Measurements from ENCODE around the gene USH2A. TPM values are rescaled to one million over a fixed set of nuclear protein-coding genes. Genes with fewer than 3 reads are reported as not detected.

The USH2A gene
- total RNA-seq, 1 experiment from 2014 or later = not detected

DNA sequence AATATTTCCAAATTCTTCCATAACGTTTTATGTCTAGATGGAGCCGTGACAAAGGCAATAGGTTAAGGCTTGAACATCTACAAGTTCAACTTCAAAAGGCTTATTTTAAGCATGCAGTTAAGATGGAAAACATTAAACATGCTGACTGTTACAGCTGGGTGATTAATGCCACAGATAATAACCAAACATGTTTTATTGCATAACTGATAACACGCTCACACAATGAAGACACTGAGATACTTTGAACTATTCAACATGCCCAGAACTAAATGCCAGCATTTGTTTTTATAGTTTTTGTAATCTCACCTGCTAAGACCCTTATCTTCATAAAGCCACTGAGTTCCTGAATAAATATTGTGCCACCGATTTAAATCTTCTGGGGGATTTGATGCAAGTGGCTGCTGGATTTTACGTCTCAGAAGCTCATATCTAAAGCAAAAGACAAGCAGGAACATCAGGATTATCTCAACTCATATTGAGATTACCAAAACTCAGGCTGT is 545.7 kb downstream of the USH2A start:
- BruUV-seq (replicated peaks) = no TSS peak
- POLR2A ChIA-PET = no interaction called here

More for the DNA sequence above, 545.7 kb downstream of the USH2A start:
- CTCF ChIA-PET = no interaction called here
- no peaks in the 10 kb centered on the region for H3K9me3 ChIP-seq (ENCODE audit: control insufficient read depth in 1 of 2, insufficient read depth in 1 of 2, low read depth in 1 of 2, low read length in 2 of 2)
- H3K9ac ChIP-seq (ENCODE audit: low read length) = no peak overlapping the region
- RAD21 ChIA-PET (ENCODE audit: low non-redundant PET in 1 of 2, low total read pairs in 2 of 2, uncharacterized antibody in 2 of 2, unreplicated experiment in 2 of 2) = no interaction called here
- ATAC-seq (no peak), DNase-seq (ENCODE audit: low read depth, low spot score) (no peak)
- TF ChIP-seq SRF (IDR thresholded peaks at IDR 0.05; ENCODE audit: low read depth) = no peak
- TF ChIP-seq FOSL1 (IDR thresholded peaks at IDR 0.05; ENCODE audit: low read depth) = no peak
- TF ChIP-seq CBX3 (IDR thresholded peaks at IDR 0.05; ENCODE audit: low read depth) = no peak
- TF ChIP-seq RAD21 (IDR thresholded peaks at IDR 0.05; ENCODE audit: low read depth) = no peak
- TF ChIP-seq POLR2A (IDR thresholded peaks at IDR 0.05; ENCODE audit: borderline replicate concordance, extremely low read depth, insufficient read depth, insufficient read length) = no peak
- no peak for TF ChIP-seq EZH2 (IDR thresholded peaks at IDR 0.05)
- no peak for TF ChIP-seq POLR2AphosphoS5 (IDR thresholded peaks at IDR 0.05; ENCODE audit: low read depth, low read length)
- TF ChIP-seq TCF7L2 (IDR thresholded peaks at IDR 0.05; ENCODE audit: borderline replicate concordance, extremely low read depth, insufficient read depth, insufficient read length) = no peak
- TF ChIP-seq EGR1 (IDR thresholded peaks at IDR 0.05; ENCODE audit: low read depth) = no peak
- TF ChIP-seq ZNF274 (IDR thresholded peaks at IDR 0.05; ENCODE audit: low read depth, low read length) = no peak
- TF ChIP-seq SP1 (IDR thresholded peaks at IDR 0.05; ENCODE audit: low read depth) = no peak
- TF ChIP-seq, protein P1, sequence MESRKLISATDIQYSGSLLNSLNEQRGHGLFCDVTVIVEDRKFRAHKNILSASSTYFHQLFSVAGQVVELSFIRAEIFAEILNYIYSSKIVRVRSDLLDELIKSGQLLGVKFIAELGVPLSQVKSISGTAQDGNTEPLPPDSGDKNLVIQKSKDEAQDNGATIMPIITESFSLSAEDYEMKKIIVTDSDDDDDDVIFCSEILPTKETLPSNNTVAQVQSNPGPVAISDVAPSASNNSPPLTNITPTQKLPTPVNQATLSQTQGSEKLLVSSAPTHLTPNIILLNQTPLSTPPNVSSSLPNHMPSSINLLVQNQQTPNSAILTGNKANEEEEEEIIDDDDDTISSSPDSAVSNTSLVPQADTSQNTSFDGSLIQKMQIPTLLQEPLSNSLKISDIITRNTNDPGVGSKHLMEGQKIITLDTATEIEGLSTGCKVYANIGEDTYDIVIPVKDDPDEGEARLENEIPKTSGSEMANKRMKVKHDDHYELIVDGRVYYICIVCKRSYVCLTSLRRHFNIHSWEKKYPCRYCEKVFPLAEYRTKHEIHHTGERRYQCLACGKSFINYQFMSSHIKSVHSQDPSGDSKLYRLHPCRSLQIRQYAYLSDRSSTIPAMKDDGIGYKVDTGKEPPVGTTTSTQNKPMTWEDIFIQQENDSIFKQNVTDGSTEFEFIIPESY (IDR thresholded peaks at IDR 0.05; ENCODE audit: extremely low read depth, insufficient replicate concordance, low read length) = no peak
- no peak for TF ChIP-seq SIN3A (IDR thresholded peaks at IDR 0.05; ENCODE audit: low read depth)
- TF ChIP-seq, protein P2, sequence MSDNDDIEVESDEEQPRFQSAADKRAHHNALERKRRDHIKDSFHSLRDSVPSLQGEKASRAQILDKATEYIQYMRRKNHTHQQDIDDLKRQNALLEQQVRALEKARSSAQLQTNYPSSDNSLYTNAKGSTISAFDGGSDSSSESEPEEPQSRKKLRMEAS (IDR thresholded peaks at IDR 0.05) = no peak
- no peak for TF ChIP-seq JUND (IDR thresholded peaks at IDR 0.05)
- no peak for TF ChIP-seq REST (IDR thresholded peaks at IDR 0.05; ENCODE audit: low read depth)
- TF ChIP-seq ATF3 (IDR thresholded peaks at IDR 0.05) = no peak
- TF ChIP-seq, protein P3, sequence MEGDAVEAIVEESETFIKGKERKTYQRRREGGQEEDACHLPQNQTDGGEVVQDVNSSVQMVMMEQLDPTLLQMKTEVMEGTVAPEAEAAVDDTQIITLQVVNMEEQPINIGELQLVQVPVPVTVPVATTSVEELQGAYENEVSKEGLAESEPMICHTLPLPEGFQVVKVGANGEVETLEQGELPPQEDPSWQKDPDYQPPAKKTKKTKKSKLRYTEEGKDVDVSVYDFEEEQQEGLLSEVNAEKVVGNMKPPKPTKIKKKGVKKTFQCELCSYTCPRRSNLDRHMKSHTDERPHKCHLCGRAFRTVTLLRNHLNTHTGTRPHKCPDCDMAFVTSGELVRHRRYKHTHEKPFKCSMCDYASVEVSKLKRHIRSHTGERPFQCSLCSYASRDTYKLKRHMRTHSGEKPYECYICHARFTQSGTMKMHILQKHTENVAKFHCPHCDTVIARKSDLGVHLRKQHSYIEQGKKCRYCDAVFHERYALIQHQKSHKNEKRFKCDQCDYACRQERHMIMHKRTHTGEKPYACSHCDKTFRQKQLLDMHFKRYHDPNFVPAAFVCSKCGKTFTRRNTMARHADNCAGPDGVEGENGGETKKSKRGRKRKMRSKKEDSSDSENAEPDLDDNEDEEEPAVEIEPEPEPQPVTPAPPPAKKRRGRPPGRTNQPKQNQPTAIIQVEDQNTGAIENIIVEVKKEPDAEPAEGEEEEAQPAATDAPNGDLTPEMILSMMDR (IDR thresholded peaks at IDR 0.05 in 2 of 3, conservative IDR thresholded peaks at IDR 0.05 in 1 of 3; ENCODE audit: borderline replicate concordance in 1 of 3, insufficient read depth in 1 of 3, low read depth in 2 of 3, low read length in 2 of 3) = no peak
- no peak for TF ChIP-seq EZH2phosphoT487 (IDR thresholded peaks at IDR 0.05; ENCODE audit: borderline replicate concordance)
- no peak for TF ChIP-seq ELF1 (IDR thresholded peaks at IDR 0.05; ENCODE audit: borderline replicate concordance, low read depth)
- H3K79me2 ChIP-seq (ENCODE audit: insufficient read depth, low read length) = no peaks in the 10 kb centered on the region
- H3K4me2 ChIP-seq (ENCODE audit: low read length) = no peak overlapping the region
- no peak overlapping the region for H2AFZ ChIP-seq (ENCODE audit: low read depth, low read length, poor library complexity, severe bottlenecking)
- H3K4me3 ChIP-seq (replicated peaks in 1 of 2; ENCODE audit: low read depth in 1 of 2, low read length in 2 of 2) = no peak overlapping the region
- no peaks in the 10 kb centered on the region for H4K20me1 ChIP-seq (ENCODE audit: insufficient read depth)
- H3K36me3 ChIP-seq (ENCODE audit: control insufficient read depth in 1 of 2, insufficient read depth in 2 of 2, low read length in 2 of 2) = no peaks in the 10 kb centered on the region
- H3K9me2 ChIP-seq (ENCODE audit: insufficient read depth) = no peaks in the 10 kb centered on the region
- intact Hi-C loops (cut with micrococcal nuclease) = no loop called here
- no peaks in the 10 kb centered on the region for H3K27me3 ChIP-seq (ENCODE audit: insufficient read depth, low read length)
- H3K4me1 ChIP-seq (ENCODE audit: control insufficient read depth in 1 of 2, insufficient read depth in 2 of 2, low read length in 2 of 2) = no peaks in the 10 kb centered on the region
- H3K27ac ChIP-seq (ENCODE audit: low read depth, low read length) = no peak overlapping the region

All from HCT116 (cell line).